Measurements from ENCODE around the gene KRT7. TPM values are rescaled to one million over a fixed set of nuclear protein-coding genes. Genes with fewer than 3 reads are reported as not detected.

Gene KRT7
- total and polyA plus RNA-seq, 9 of the 15 experiments (the other 6 are each of a cell fraction or from before 2014, with no cell fraction given), result 1.4 TPM; not detected in 8

- Histone ChIP-seq H3K36me3 (ENCODE audit: control insufficient read depth, insufficient read depth, low read length) (no peaks in the 10 kb centered on the region), H3K27me3 (ENCODE audit: control insufficient read depth in 2 of 2, insufficient read depth in 2 of 2, low read length in 2 of 2) (peaks cover 20 to 46% of the 10 kb centered on the region in 2 experiments), H3K27ac (ENCODE audit: extremely low read depth, low read depth, low read length) (no peak overlapping the region), H3K9me1 (ENCODE audit: control insufficient read depth, insufficient read depth, low read length) (no peaks in the 10 kb centered on the region), H4K20me1 (replicated peaks; ENCODE audit: control insufficient read depth, insufficient read depth, low read length) (no peaks in the 10 kb centered on the region), H2AFZ (ENCODE audit: low read depth, low read length) (no peak overlapping the region), H3K9ac (ENCODE audit: insufficient read depth in 1 of 2, low read depth in 2 of 2, low read length in 2 of 2) (no peak overlapping the region), H3K4me1 (replicated peaks in 1 of 2; ENCODE audit: control insufficient read depth in 2 of 2, insufficient read depth in 2 of 2, low read length in 2 of 2) (peaks cover 0 to 5% of the 10 kb centered on the region in 2 experiments; a peak in 1 of 5 replicates), H3K4me3 (no peak overlapping the region), H3K4me2 (ENCODE audit: insufficient read depth, low read length) (no peak overlapping the region), H3K79me2 (ENCODE audit: control insufficient read depth, insufficient read depth, low read length) (no peaks in the 10 kb centered on the region), H3K9me3 (replicated peaks; ENCODE audit: control insufficient read depth, insufficient read depth, low read depth, low read length) (no peaks in the 10 kb centered on the region)
- POLR2A ChIA-PET, result no interaction called here
- intact Hi-C loops (cut with micrococcal nuclease), result no loop called here
- FAIRE-seq (no peak), DNase-seq (ENCODE audit: extremely low read depth in 1 of 4, low spot score in 3 of 4) (no peak), ATAC-seq (no peak)
- CTCF ChIA-PET (ENCODE audit: low intra/inter-chr PET ratio), result no interaction called here
- 1% methylated on average over 9 of the region's 9 CpGs for WGBS (ENCODE audit: insufficient coverage, low coverage, missing lambda C conversion rate)
- no TSS peak for BruUV-seq (replicated peaks)
- in situ Hi-C loops (cut with MboI), result no loop called here
- TF ChIP-seq, protein P1, sequence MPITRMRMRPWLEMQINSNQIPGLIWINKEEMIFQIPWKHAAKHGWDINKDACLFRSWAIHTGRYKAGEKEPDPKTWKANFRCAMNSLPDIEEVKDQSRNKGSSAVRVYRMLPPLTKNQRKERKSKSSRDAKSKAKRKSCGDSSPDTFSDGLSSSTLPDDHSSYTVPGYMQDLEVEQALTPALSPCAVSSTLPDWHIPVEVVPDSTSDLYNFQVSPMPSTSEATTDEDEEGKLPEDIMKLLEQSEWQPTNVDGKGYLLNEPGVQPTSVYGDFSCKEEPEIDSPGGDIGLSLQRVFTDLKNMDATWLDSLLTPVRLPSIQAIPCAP (CRISPR knock-in tag; IDR thresholded peaks at IDR 0.05; ENCODE audit: borderline replicate concordance), result no peak
- TF ChIP-seq KLF1 (tag; IDR thresholded peaks at IDR 0.05) (no peak), SMARCA5 (IDR thresholded peaks at IDR 0.05) (no peak), HLTF (IDR thresholded peaks at IDR 0.05) (no peak), ZFX (CRISPR knock-in tag; IDR thresholded peaks at IDR 0.05) (no peak), YBX1 (IDR thresholded peaks at IDR 0.05) (no peak), ZNF395 (CRISPR knock-in tag; IDR thresholded peaks at IDR 0.05) (no peak), MIER1 (IDR thresholded peaks at IDR 0.05; ENCODE audit: low read depth) (no peak), CEBPB (tag; IDR thresholded peaks at IDR 0.05) (no peak), NFRKB (IDR thresholded peaks at IDR 0.05; ENCODE audit: low read depth) (no peak), ZNF280A (IDR thresholded peaks at IDR 0.05; ENCODE audit: low read depth, partially characterized antibody) (no peak)
- TF ChIP-seq, protein P2, sequence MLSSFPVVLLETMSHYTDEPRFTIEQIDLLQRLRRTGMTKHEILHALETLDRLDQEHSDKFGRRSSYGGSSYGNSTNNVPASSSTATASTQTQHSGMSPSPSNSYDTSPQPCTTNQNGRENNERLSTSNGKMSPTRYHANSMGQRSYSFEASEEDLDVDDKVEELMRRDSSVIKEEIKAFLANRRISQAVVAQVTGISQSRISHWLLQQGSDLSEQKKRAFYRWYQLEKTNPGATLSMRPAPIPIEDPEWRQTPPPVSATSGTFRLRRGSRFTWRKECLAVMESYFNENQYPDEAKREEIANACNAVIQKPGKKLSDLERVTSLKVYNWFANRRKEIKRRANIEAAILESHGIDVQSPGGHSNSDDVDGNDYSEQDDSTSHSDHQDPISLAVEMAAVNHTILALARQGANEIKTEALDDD (IDR thresholded peaks at IDR 0.05), result no peak
- TF ChIP-seq, protein P3, sequence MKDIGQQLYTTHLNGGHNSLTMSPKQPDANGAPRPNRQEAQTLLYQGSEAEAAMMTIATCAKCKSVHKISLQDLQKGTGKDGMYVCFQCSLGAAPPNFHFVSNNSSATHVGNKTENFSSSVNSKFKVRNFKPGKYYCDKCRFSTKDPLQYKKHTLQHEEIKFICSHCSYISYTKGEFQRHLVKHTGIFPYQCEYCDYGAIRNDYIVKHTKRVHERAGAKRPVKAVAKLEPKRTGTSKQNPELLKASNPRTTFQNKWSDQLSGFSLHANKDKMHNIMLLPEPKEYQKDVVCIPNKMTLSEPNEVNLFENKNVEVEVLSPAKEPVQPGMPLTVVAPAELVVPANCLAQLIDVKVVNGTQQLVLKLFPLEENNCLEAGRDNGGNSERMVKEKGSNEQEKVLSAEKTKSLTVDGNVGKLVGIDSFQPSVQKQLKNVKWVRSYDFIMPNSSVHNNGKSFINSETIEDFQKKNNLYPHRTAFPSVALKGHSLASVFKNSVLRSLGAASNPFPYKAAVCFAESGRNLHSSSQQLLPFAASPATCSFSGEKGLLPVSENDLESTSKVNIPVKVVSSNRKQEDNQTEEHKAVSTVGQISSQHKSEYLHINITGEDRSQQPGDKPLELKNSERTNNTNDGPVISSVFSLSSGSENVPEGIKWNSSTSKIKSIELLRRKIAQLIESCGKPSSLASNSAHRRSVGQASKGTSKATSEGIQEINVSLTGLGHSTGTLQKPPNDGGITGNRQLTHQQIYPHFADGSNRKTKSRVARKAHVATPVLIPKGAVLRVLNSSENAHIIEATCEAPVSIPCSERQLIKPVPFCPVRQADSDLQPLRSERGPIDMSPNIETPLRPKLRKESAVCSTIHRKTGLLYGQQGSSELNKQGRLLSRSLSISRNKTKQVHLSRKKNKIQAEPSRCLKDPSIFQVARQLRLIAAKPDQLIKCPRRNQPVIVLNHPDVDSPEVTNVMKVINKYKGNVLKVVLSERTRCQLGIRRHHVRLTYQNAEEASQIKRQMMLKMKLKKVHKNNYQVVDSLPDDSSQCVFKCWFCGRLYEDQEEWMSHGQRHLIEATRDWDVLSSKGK (CRISPR knock-in tag; IDR thresholded peaks at IDR 0.05), result no peak
- TF ChIP-seq, protein P4, sequence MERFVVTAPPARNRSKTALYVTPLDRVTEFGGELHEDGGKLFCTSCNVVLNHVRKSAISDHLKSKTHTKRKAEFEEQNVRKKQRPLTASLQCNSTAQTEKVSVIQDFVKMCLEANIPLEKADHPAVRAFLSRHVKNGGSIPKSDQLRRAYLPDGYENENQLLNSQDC (CRISPR knock-in tag; IDR thresholded peaks at IDR 0.05), result no peak
Observed at GRCh38 chr12:52260361-52261207, 27.5 kb downstream of the KRT7 start.

All from K562 (cell line).